ENCODE results near the gene TOR1AIP1.
"Not testable (repeated sequence)": the region's sequence is repeated elsewhere in the genome, so short reads cannot be mapped to it uniquely, and the experiment has no call there.

The TOR1AIP1 gene

GRCh38 chr1:179882253-179883039, at the start of gene TOR1AIP1:
Gene TOR1AIP1 (plus strand): TSS chr1:179882285. CDS start chr1:179882503, 218 bp downstream.
- H3K4me1 Mint-ChIP-seq = peaks cover 36% of the 10 kb centered on the region
- H3K27ac Mint-ChIP-seq (ENCODE audit: low read depth) = peak within 1 kb of the TSS; percentile 99
- peaks cover 37% of the 10 kb centered on the region for H3K36me3 Mint-ChIP-seq (ENCODE audit: insufficient read depth)
- ATAC-seq (replicated peaks; ENCODE audit: extremely low read depth, poor library complexity, severe bottlenecking) (peak; percentile 73), DNase-seq (ENCODE audit: low spot score in 2 of 2) (peak; percentile 92 to 97)
- H3K4me3 Mint-ChIP-seq = peak within 1 kb of the TSS; percentile 91
- H3K27me3 Mint-ChIP-seq = no peaks in the 10 kb centered on the region
- no peaks in the 10 kb centered on the region for H3K9me3 Mint-ChIP-seq

GRCh38 chr1:179836686-179837445, 45.2 kb upstream of the TOR1AIP1 start:
- not testable (repeated sequence) for ATAC-seq (replicated peaks; ENCODE audit: extremely low read depth, poor library complexity, severe bottlenecking)

GRCh38 chr1:179840107-179840506, 42.0 kb upstream of the TOR1AIP1 start:
- DNase-seq (ENCODE audit: low spot score in 2 of 2) (no peak), ATAC-seq (replicated peaks; ENCODE audit: extremely low read depth, poor library complexity, severe bottlenecking) (no peak)
- H3K36me3 Mint-ChIP-seq (ENCODE audit: insufficient read depth) = peaks cover 8% of the 10 kb centered on the region
- H3K4me1 Mint-ChIP-seq = no peaks in the 10 kb centered on the region
- no peak overlapping the region for H3K27ac Mint-ChIP-seq (ENCODE audit: low read depth)
- H3K4me3 Mint-ChIP-seq = no peak overlapping the region
- H3K9me3 Mint-ChIP-seq = no peaks in the 10 kb centered on the region
- H3K27me3 Mint-ChIP-seq = no peaks in the 10 kb centered on the region

More at GRCh38 chr1:179836686-179837445, 45.2 kb upstream of the TOR1AIP1 start:
- not testable (repeated sequence) for H3K27me3 Mint-ChIP-seq; H3K36me3 Mint-ChIP-seq (ENCODE audit: insufficient read depth); H3K27ac Mint-ChIP-seq (ENCODE audit: low read depth); DNase-seq (ENCODE audit: low spot score in 2 of 2); H3K4me1 Mint-ChIP-seq; H3K4me3 Mint-ChIP-seq; H3K9me3 Mint-ChIP-seq

- Mint-ChIP-seq H3K4me3 (no peak overlapping the region), H3K4me1 (no peaks in the 10 kb centered on the region), H3K9me3 (no peaks in the 10 kb centered on the region), H3K27ac (ENCODE audit: low read depth) (no peak overlapping the region), H3K36me3 (ENCODE audit: insufficient read depth) (peaks cover 43% of the 10 kb centered on the region), H3K27me3 (no peaks in the 10 kb centered on the region)
- DNase-seq (ENCODE audit: low spot score in 2 of 2) = no peak
- no peak for ATAC-seq (replicated peaks; ENCODE audit: extremely low read depth, poor library complexity, severe bottlenecking)
Observed at GRCh38 chr1:179848233-179848632, 33.9 kb upstream of the TOR1AIP1 start.

DNA sequence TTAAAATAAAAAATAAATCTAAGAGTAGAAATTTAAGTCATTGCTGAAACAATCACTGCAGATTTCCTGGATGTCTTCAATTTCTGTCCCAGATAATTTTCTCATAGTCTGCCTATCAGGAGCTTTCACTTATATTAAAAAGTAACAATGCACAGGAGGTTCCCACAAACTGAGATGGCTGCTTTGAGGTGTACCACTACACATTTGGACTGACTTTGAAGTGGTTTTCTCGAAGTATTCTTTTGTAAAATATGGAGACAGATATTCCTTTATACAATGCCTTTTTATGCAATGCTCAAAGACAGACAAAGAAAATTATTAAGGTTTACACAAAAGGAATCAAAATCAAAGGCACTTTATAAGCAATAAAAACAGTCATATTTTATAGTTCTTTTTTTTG, 29.0 kb upstream of the TOR1AIP1 start:
- Mint-ChIP-seq H3K27me3 (no peaks in the 10 kb centered on the region), H3K4me1 (no peaks in the 10 kb centered on the region), H3K9me3 (no peaks in the 10 kb centered on the region), H3K4me3 (no peak overlapping the region), H3K27ac (ENCODE audit: low read depth) (no peak overlapping the region), H3K36me3 (ENCODE audit: insufficient read depth) (peaks cover 31% of the 10 kb centered on the region)
- ATAC-seq (replicated peaks; ENCODE audit: extremely low read depth, poor library complexity, severe bottlenecking) (no peak), DNase-seq (ENCODE audit: low spot score in 2 of 2) (no peak)

DNA sequence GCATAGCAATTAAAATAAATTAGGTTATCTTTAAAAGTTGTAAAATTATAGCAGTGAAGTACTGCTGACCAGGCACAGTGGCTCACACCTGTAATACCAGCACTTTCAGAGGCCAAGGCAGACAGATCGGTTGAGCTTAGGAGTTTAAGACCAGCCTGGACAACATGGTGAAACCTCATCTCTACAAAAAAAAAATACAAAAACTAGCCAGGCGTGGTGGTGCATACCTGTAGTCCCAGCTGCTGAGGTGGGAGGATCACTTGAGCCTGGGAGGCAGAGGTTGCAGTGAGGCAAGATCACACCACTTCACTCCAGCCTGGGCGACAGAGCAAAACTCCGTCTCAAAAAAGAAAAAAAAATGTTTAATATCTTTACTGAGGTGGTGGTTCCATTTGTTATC, 26.3 kb upstream of the TOR1AIP1 start:
- ATAC-seq (replicated peaks; ENCODE audit: extremely low read depth, poor library complexity, severe bottlenecking); H3K4me3 Mint-ChIP-seq; H3K27ac Mint-ChIP-seq (ENCODE audit: low read depth); H3K27me3 Mint-ChIP-seq; H3K9me3 Mint-ChIP-seq; DNase-seq (ENCODE audit: low spot score in 2 of 2); H3K4me1 Mint-ChIP-seq: not testable (repeated sequence)
- peaks cover 17% of the 10 kb centered on the region for H3K36me3 Mint-ChIP-seq (ENCODE audit: insufficient read depth)

- Mint-ChIP-seq H3K4me1 (peaks cover 9% of the 10 kb centered on the region), H3K36me3 (ENCODE audit: insufficient read depth) (peaks cover 13% of the 10 kb centered on the region), H3K9me3 (no peaks in the 10 kb centered on the region), H3K27ac (ENCODE audit: low read depth) (no peak overlapping the region), H3K27me3 (no peaks in the 10 kb centered on the region), H3K4me3 (no peak overlapping the region)
- DNase-seq (ENCODE audit: low spot score in 2 of 2) = no peak
- ATAC-seq (replicated peaks; ENCODE audit: extremely low read depth, poor library complexity, severe bottlenecking) = no peak
Observed at GRCh38 chr1:179856296-179856695, 25.8 kb upstream of the TOR1AIP1 start.

DNA sequence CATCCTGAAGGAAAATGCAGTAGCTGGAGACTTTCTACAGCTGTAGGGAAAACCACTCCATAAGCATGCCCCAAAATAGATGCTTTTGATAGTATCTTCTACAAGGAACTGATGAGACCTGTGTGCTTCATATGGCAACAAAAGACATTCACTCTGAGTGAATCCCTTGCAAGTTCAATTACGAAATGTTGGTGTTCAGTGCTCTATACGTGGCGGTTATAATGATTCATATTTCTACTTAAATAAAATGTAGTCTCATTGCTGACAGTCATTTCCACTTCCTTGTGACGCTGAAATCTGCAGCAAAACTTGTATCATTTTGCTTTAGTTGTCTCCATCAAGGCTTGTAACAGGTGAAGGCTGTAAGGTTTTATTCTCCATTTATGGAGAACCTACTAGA, 25.1 kb upstream of the TOR1AIP1 start:
- Mint-ChIP-seq H3K36me3 (ENCODE audit: insufficient read depth) (peaks cover 14% of the 10 kb centered on the region), H3K27me3 (no peaks in the 10 kb centered on the region), H3K9me3 (no peaks in the 10 kb centered on the region), H3K4me3 (no peak overlapping the region), H3K27ac (ENCODE audit: low read depth) (no peak overlapping the region), H3K4me1 (peaks cover 9% of the 10 kb centered on the region)
- ATAC-seq (replicated peaks; ENCODE audit: extremely low read depth, poor library complexity, severe bottlenecking) (no peak), DNase-seq (ENCODE audit: low spot score in 2 of 2) (no peak)

- ATAC-seq (replicated peaks; ENCODE audit: extremely low read depth, poor library complexity, severe bottlenecking) (no peak), DNase-seq (ENCODE audit: low spot score in 2 of 2) (no peak)
- Mint-ChIP-seq H3K27me3 (no peaks in the 10 kb centered on the region), H3K27ac (ENCODE audit: low read depth) (peak overlapping the region; percentile 33), H3K36me3 (ENCODE audit: insufficient read depth) (peaks cover 26% of the 10 kb centered on the region), H3K9me3 (no peaks in the 10 kb centered on the region), H3K4me1 (peaks cover 9% of the 10 kb centered on the region), H3K4me3 (no peak overlapping the region)
Observed at GRCh38 chr1:179860652-179861051, 21.4 kb upstream of the TOR1AIP1 start.

GRCh38 chr1:179865377-179865776, 16.7 kb upstream of the TOR1AIP1 start:
- H3K4me3 Mint-ChIP-seq = no peak overlapping the region
- no peaks in the 10 kb centered on the region for H3K27me3 Mint-ChIP-seq
- peaks cover 34% of the 10 kb centered on the region for H3K36me3 Mint-ChIP-seq (ENCODE audit: insufficient read depth)
- ATAC-seq (replicated peaks; ENCODE audit: extremely low read depth, poor library complexity, severe bottlenecking) (no peak), DNase-seq (ENCODE audit: low spot score in 2 of 2) (no peak)
- no peaks in the 10 kb centered on the region for H3K9me3 Mint-ChIP-seq
- H3K27ac Mint-ChIP-seq (ENCODE audit: low read depth) = peak overlapping the region; percentile 22
- H3K4me1 Mint-ChIP-seq = peaks cover 17% of the 10 kb centered on the region

GRCh38 chr1:179866616-179867015, 15.5 kb upstream of the TOR1AIP1 start:
- H3K4me3 Mint-ChIP-seq = no peak overlapping the region
- no peak for ATAC-seq (replicated peaks; ENCODE audit: extremely low read depth, poor library complexity, severe bottlenecking)
- no peak overlapping the region for H3K27ac Mint-ChIP-seq (ENCODE audit: low read depth)
- no peak for DNase-seq (ENCODE audit: low spot score in 2 of 2)
- peaks cover 32% of the 10 kb centered on the region for H3K36me3 Mint-ChIP-seq (ENCODE audit: insufficient read depth)
- H3K9me3 Mint-ChIP-seq = no peaks in the 10 kb centered on the region
- H3K4me1 Mint-ChIP-seq = peaks cover 10% of the 10 kb centered on the region
- no peaks in the 10 kb centered on the region for H3K27me3 Mint-ChIP-seq

DNA sequence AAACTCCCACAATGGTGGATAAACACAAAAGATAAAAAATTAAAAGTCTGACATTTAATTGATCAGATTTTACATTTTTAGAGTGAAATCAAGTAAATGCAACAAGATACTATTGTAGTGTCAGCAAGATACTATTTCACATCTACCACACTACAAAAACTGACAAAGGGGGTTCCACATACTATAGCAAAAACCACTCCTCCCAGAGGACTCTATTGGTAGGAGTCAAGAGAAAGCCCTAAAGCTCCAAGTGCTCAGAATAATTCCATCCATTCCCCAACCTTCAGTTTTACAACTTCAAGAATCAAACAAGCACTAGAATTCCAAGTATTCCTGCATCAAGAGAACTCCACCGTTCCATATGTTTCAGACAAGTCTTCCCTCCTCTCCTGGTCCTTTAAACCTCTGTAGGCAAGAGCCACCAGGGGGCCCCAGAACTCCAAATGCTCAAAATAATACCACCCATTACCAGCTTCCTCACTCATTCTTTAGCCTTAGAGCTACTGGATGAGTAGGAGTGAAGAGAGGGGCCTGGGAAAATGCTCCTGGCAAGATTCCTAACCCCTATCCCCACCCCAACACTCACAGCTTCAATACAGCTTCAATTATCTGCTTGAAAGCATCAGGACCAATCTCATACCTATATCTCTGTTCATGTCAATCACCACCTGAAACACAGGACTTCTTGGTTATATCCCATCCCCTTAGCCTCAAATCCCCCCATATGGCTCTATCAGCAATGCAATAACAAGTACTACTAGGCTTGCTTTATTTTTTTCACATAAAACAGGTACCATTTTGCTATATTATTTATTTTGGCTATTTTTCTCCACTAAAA, 14.4 kb upstream of the TOR1AIP1 start:
- ATAC-seq (replicated peaks; ENCODE audit: extremely low read depth, poor library complexity, severe bottlenecking) (peak; percentile 73), DNase-seq (ENCODE audit: low spot score in 2 of 2) (peak; percentile 32)
- Mint-ChIP-seq H3K4me1 (peaks cover 18% of the 10 kb centered on the region), H3K4me3 (no peak overlapping the region), H3K36me3 (ENCODE audit: insufficient read depth) (peaks cover 26% of the 10 kb centered on the region), H3K27me3 (no peaks in the 10 kb centered on the region), H3K27ac (ENCODE audit: low read depth) (no peak overlapping the region), H3K9me3 (no peaks in the 10 kb centered on the region)

Data from central memory CD8-positive, alpha-beta T cell (primary cell).